Measurements from ENCODE around the gene LHX2. TPM values are rescaled to one million over a fixed set of nuclear protein-coding genes. Genes with fewer than 3 reads are reported as not detected.
A peak's percentile ranks its signal among the peaks of the same experiment; 100 is the strongest.

Gene LHX2
- total and polyA plus RNA-seq, 9 of the 15 experiments (the other 6 are each of a cell fraction or from before 2014, with no cell fraction given), result 0.07 TPM; not detected in 8

DNA sequence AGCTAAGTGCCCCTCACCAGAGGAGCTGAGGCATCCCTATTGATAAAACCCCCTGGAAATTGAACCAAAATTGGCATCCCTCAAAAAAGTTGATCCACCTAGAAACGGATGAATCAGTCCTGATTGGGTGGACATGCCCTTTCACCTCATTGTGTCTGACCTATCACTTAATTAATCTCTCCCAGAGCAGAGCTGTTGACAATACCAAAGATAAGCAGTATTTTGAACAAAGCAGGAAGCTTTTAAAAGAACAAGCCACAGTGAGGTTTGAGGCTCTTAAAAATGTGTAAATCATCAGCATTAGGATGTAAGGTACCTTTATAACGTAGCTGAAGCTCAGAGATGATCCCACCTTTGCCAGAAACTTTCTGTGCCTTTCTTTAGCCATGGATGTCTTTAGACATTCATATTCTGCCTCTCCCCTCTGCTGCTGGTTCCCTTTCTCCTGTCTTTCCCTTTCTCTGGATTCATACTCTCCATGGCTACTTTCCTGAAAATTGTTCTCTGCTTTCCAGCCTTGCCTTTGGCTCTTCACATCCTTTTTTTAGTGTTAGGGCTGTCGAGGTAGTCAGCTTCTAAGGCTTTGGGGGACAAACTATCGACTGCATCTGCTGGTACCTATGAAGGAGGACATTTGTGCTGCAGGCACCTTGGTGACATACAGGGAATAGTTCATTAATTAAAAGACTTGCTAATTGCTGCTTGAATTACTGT, 7.8 kb upstream of the LHX2 start:
- CTCF ChIA-PET (ENCODE audit: low intra/inter-chr PET ratio), result no interaction called here
- in situ Hi-C loops (cut with MboI) (no loop called here), intact Hi-C loops (cut with micrococcal nuclease) (no loop called here)
- POLR2A ChIA-PET, result interaction anchor here (0.5 to 1.0 kb wide), 3 partner anchors 10 to 504 kb away, joined by 3 read pairs; no protein-coding TSS in a partner anchor
- Histone ChIP-seq H3K4me3 (no peak overlapping the region), H2AFZ (ENCODE audit: low read depth, low read length) (no peak overlapping the region), H3K27ac (ENCODE audit: extremely low read depth, low read depth, low read length) (no peak overlapping the region), H3K4me1 (replicated peaks in 1 of 2; ENCODE audit: control insufficient read depth in 2 of 2, insufficient read depth in 2 of 2, low read length in 2 of 2) (peaks cover 0 to 17% of the 10 kb centered on the region in 2 experiments; a peak in 2 of 5 replicates), H3K9ac (ENCODE audit: insufficient read depth in 1 of 2, low read depth in 2 of 2, low read length in 2 of 2) (no peak overlapping the region), H3K4me2 (ENCODE audit: insufficient read depth, low read length) (no peak overlapping the region), H3K9me1 (ENCODE audit: control insufficient read depth, insufficient read depth, low read length) (no peaks in the 10 kb centered on the region), H3K36me3 (ENCODE audit: control insufficient read depth, insufficient read depth, low read length) (no peaks in the 10 kb centered on the region), H3K79me2 (ENCODE audit: control insufficient read depth, insufficient read depth, low read length) (no peaks in the 10 kb centered on the region), H4K20me1 (replicated peaks; ENCODE audit: control insufficient read depth, insufficient read depth, low read length) (peaks cover 5% of the 10 kb centered on the region; the same call in 1 of the 2 replicates), H3K27me3 (ENCODE audit: control insufficient read depth in 2 of 2, insufficient read depth in 2 of 2, low read length in 2 of 2) (peaks cover 46 to 52% of the 10 kb centered on the region in 2 experiments), H3K9me3 (replicated peaks; ENCODE audit: control insufficient read depth, insufficient read depth, low read depth, low read length) (no peaks in the 10 kb centered on the region)
- WGBS (ENCODE audit: insufficient coverage, low coverage, missing lambda C conversion rate), result 0% methylated on average over 4 of the region's 4 CpGs
- no peak for TF ChIP-seq NR2C1 (IDR thresholded peaks at IDR 0.05)
- peak; percentile 33; the same call in 1 of the 2 replicates for TF ChIP-seq NR2C1 (tag; IDR thresholded peaks at IDR 0.05)
- TF ChIP-seq, protein P1, sequence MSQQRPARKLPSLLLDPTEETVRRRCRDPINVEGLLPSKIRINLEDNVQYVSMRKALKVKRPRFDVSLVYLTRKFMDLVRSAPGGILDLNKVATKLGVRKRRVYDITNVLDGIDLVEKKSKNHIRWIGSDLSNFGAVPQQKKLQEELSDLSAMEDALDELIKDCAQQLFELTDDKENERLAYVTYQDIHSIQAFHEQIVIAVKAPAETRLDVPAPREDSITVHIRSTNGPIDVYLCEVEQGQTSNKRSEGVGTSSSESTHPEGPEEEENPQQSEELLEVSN (IDR thresholded peaks at IDR 0.05; ENCODE audit: borderline replicate concordance in 1 of 2, extremely low read depth in 1 of 2, insufficient read depth in 1 of 2, insufficient read length in 1 of 2, low read depth in 1 of 2, low read length in 1 of 2, poor library complexity in 1 of 2, severe bottlenecking in 1 of 2), result no peak
- ATAC-seq (no peak), FAIRE-seq (no peak), DNase-seq (ENCODE audit: extremely low read depth in 1 of 4, low spot score in 3 of 4) (no peak)
- no TSS peak for BruUV-seq (replicated peaks)
